Activated CD8-positive, alpha-beta memory T cell treated with anti-CD3 and anti-CD28 coated beads for 24 hours (primary cell): ENCODE results near the gene ECM1.
A peak's percentile ranks its signal among the peaks of the same experiment; 100 is the strongest.

ENCODE experiments used
- DNase-seq: peaks from one replicate; pipeline ENCODE4 v3.0.0-alpha.2; 2020

The ECM1 gene

DNA sequence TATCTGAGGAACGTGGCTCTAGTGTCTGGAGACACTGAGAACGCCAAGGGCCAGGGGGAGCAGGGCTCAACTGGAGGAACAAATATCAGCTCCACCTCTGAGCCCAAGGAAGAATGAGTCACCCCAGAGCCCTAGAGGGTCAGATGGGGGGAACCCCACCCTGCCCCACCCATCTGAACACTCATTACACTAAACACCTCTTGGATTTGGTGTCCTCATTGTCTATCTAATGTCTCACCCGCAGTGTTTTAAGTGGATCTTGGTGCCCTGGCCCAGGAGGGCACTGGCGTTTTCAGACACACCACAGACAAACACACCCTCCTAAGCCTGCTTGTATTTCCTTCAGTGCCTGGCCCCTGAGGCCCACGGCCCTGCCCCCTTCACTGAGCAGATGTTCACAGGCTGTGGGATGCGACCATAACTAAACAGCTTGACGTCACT lies 5.5 kb downstream of the ECM1 start:
- DNase-seq, result no peak

GRCh38 chr1:150514260-150514659 lies 6.4 kb downstream of the ECM1 start:
- DNase-seq, result no peak

- no peak for DNase-seq
Measured at GRCh38 chr1:150514913-150515327, 7.0 kb downstream of the ECM1 start.

DNA sequence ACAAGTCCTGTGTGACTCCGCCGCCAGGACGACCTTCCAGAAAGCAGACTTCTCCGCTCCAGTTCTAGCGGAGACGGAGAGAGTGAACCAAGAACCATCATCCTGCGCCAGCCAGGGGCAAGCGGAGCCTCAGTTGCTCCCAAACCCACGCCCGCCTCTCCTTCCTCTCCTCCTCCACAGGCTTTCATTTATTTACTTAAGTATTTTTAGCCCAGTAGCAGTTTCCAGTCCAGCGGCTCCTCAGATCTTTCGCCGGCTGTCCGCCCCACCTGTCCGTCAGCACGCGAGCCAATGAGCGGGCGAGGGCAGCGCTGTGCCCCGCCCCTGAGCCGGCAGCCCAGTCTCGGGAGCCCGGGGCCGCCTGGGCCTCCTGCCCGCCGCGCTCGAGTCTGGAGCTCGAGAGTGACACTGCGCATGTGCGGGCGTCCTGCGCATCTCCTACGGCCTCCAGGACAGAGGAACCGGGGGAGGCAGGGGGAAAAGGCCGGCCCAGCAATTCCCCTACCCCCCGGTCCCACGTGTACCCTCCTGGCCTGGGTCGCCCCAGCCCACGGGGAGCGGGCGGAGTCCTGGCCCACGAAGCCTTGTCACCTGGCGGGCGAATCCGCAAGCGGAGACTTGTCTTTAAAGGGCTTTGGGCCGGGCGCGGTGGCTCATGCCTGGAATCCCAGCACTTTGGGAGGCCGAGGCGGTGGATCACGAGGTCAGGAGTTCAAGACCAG lies 7.6 kb downstream of the ECM1 start, which contains the start of gene FALEC:
Gene FALEC, plus strand, starts transcription at position 425 of the 722 bp plus-strand sequence.
- DNase-seq, result peak; percentile 96

GRCh38 chr1:150516050-150516591 lies 8.2 kb downstream of the ECM1 start:
- DNase-seq, result peak; percentile 61

GRCh38 chr1:150516616-150517015 lies 8.7 kb downstream of the ECM1 start:
- no peak for DNase-seq

- DNase-seq, result no peak
Measured at GRCh38 chr1:150521196-150521968, 13.5 kb downstream of the ECM1 start.

GRCh38 chr1:150525348-150525747 lies 17.4 kb downstream of the ECM1 start:
- no peak for DNase-seq

GRCh38 chr1:150528196-150528595 lies 20.3 kb downstream of the ECM1 start:
- no peak for DNase-seq

- no peak for DNase-seq
Measured at GRCh38 chr1:150529017-150529416, 21.1 kb downstream of the ECM1 start.

GRCh38 chr1:150530491-150531159 lies 22.7 kb downstream of the ECM1 start:
- DNase-seq, result no peak

GRCh38 chr1:150532860-150533259 lies 25.0 kb downstream of the ECM1 start:
- DNase-seq, result no peak

GRCh38 chr1:150534002-150534401 lies 26.1 kb downstream of the ECM1 start:
- DNase-seq, result no peak

DNA sequence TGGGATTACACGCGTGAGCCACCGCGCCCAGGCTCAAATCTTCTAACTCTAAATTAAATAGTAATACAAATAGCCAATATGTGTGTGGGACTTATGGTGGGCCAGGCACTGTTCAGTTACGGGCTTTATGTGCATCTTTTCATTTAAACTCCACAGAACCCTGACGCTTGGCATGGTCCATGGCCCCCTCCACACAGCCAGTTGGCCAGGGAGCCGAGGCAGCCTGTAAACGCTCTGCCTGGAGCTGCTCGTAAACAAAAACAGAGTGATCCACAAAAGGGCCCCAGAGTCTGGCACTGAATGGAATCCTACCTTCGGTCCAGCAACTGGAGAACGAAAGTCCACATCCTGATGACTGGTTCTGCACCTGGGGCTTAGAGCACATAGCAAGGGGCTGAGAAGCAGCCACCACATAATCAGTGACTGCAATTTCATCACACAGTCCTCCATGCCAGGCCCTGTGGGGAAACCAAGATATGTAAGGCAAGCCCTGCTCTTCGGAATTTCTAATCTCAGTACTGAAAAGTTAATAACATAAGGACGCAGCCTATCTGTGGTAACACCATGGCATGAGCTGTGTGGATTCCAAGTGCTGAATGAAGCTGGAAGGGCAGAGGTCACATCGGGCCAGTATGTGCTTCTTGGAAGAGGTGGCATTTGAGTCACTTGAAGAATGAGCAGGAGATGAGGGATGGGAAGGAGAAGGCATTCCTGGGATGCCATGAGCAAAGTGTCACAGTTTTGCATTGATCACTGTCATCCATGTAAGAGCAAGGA lies 27.8 kb downstream of the ECM1 start:
- no peak for DNase-seq

DNA sequence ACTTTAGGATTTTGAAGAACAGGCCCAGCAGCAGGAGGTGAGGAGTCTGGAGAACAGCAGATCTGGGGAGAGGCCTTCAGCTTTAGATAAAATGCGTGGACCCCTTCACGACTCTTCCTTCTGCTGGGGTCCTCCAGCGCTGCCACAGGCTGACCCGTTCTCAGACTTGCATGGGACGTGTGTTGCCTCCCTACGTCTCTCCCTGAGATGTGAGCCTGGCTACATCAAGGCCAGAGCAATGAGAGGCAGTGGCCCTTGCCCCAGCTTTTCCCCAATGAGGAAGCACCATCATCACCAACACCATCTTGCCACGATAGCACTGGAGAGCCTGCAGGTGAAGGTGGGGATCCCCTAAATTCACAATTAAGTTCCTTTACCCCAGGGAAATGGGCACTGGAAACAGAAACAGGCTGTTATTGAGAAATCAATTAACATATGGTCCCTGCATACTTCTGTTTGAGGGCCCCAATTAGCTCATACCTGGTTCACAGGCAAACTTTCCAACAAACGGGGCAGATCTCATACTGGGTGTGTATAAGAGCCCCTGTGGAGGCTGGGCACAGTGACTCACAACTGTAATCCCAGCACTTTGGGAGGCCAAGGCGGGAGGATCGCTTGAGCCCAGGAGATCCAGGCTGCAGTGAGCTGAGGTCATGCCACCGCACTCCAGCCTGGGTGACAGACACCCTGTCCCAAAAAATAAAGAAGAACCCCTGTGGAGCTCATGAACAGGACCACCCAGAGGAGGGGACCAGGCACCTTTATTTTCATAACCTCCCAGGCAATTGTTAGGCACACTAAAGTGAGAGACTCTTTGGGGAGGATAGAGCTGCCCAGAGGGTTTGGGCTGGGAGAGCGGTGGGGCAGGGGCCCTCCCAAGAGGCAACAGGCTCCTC lies 29.2 kb downstream of the ECM1 start:
- no peak for DNase-seq

DNA sequence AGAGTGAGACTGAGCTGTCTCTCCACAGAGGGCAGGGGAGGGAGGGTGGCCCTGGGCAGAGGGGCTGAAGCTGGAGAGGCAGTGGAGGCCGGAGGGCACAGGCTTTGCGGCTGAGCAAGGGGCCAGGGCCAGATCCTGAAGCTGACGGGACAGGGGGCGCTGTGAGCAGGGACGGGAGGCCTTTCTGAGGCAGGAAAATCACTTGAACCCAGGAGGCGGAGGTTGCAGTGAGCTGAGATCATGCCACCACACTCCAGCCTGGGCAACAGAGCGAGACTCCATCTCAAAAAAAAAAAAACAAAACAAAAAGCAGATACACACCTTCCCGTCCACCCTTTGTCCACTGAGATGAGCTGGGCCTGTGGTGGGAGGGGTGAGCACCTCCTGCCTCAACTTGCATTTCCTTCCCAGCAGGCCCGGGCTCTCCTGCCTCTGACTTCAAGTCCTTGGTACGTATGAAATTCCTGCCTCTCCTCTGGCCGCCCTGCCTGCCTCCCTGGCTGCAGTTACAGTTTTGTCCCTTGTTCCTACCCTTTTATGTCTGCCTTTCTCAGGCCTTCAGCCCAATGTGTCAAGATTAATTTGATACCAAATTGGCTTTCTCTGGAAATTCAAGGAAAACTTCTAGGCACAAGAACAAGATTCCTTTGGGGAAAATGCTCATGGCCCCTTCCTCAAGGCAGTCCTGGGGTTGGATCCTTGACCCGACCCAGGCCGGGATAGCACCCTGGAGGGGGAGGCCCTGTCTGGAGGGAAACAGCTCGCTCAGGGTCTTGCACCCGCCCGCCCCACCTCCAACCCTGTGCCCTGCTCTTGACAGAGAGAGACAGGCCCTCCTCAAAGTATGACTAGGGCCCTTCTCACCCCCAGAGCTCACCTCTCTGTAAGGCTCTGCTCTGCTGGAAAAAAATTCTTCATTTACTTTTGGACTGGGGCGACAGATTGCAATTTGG lies 30.1 kb downstream of the ECM1 start:
- no peak for DNase-seq

GRCh38 chr1:150543500-150544143 lies 35.7 kb downstream of the ECM1 start:
- DNase-seq, result no peak

DNA sequence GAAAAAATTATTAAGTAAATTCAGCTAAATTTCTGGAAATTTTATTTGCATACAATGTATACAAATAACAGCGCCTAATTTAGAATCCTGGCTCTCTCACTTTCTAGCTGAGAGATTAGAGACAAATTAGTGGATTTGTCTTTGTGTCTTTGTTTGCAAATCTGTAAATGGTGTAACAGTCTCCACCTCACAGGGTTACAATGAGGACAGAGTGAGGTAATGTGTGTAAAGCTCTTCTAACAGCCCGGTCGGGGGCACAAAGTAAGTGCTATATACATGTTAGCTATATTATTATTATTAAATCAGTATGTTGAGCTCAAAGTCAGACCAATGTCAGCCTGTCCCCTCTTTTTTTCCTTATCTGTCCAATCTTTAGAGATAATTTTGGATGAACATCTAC lies 36.3 kb downstream of the ECM1 start:
- no peak for DNase-seq

GRCh38 chr1:150545486-150546032 lies 37.6 kb downstream of the ECM1 start:
- no peak for DNase-seq
